CD4-positive, alpha-beta T cell treated with Interferon alpha-2 for 1 hour (primary cell): ENCODE data around the gene NCKAP5.

Experiments used
- DNase-seq, 2 donors: peaks; one replicate each; pipeline ENCODE4 v3.0.0-alpha.2; 2020 to 2022

The NCKAP5 gene

GRCh38 chr2:132779206-132779721 lies 789.0 kb downstream of the NCKAP5 start:
- DNase-seq, result no peak

- no peak for DNase-seq
Observed at GRCh38 chr2:132776287-132776686, 792.0 kb downstream of the NCKAP5 start.

- no peak for DNase-seq
Observed at GRCh38 chr2:132774189-132774588, 794.1 kb downstream of the NCKAP5 start.

GRCh38 chr2:132773331-132773730 lies 794.9 kb downstream of the NCKAP5 start:
- no peak for DNase-seq

GRCh38 chr2:132772340-132772739 lies 795.9 kb downstream of the NCKAP5 start:
- no peak for DNase-seq

GRCh38 chr2:132766573-132766972 lies 801.7 kb downstream of the NCKAP5 start:
- no peak for DNase-seq

GRCh38 chr2:132761437-132761836 lies 806.8 kb downstream of the NCKAP5 start:
- DNase-seq, result no peak

- no peak for DNase-seq
Observed at GRCh38 chr2:132760971-132761370, 807.3 kb downstream of the NCKAP5 start.

- no peak for DNase-seq
Observed at GRCh38 chr2:132760405-132760804, 807.9 kb downstream of the NCKAP5 start.

GRCh38 chr2:132758995-132759394 lies 809.3 kb downstream of the NCKAP5 start:
- no peak for DNase-seq

- no peak for DNase-seq
Observed at GRCh38 chr2:132757676-132758075, 810.6 kb downstream of the NCKAP5 start.

GRCh38 chr2:132757002-132757589 lies 811.2 kb downstream of the NCKAP5 start:
- DNase-seq, result no peak

GRCh38 chr2:132754867-132755472 lies 813.3 kb downstream of the NCKAP5 start:
- no peak for DNase-seq

GRCh38 chr2:132754392-132754791 lies 813.9 kb downstream of the NCKAP5 start:
- no peak for DNase-seq

GRCh38 chr2:132752421-132753206 lies 815.6 kb downstream of the NCKAP5 start:
- no peak for DNase-seq

GRCh38 chr2:132751836-132752235 lies 816.4 kb downstream of the NCKAP5 start:
- DNase-seq, result no peak

- no peak for DNase-seq
Observed at GRCh38 chr2:132750606-132751005, 817.7 kb downstream of the NCKAP5 start.

GRCh38 chr2:132747046-132747445 lies 821.2 kb downstream of the NCKAP5 start:
- DNase-seq, result no peak

GRCh38 chr2:132741754-132742153 lies 826.5 kb downstream of the NCKAP5 start:
- DNase-seq, result no peak

- DNase-seq, result no peak
Observed at GRCh38 chr2:132740081-132740720, 828.1 kb downstream of the NCKAP5 start.

GRCh38 chr2:132738223-132738622 lies 830.0 kb downstream of the NCKAP5 start:
- DNase-seq, result no peak

GRCh38 chr2:132736059-132736458 lies 832.2 kb downstream of the NCKAP5 start:
- no peak for DNase-seq

GRCh38 chr2:132734961-132735360 lies 833.3 kb downstream of the NCKAP5 start:
- no peak for DNase-seq
